ENCODE results near the gene GAMT.
A peak's percentile ranks its signal among the peaks of the same experiment; 100 is the strongest.

GAMT gene

DNA sequence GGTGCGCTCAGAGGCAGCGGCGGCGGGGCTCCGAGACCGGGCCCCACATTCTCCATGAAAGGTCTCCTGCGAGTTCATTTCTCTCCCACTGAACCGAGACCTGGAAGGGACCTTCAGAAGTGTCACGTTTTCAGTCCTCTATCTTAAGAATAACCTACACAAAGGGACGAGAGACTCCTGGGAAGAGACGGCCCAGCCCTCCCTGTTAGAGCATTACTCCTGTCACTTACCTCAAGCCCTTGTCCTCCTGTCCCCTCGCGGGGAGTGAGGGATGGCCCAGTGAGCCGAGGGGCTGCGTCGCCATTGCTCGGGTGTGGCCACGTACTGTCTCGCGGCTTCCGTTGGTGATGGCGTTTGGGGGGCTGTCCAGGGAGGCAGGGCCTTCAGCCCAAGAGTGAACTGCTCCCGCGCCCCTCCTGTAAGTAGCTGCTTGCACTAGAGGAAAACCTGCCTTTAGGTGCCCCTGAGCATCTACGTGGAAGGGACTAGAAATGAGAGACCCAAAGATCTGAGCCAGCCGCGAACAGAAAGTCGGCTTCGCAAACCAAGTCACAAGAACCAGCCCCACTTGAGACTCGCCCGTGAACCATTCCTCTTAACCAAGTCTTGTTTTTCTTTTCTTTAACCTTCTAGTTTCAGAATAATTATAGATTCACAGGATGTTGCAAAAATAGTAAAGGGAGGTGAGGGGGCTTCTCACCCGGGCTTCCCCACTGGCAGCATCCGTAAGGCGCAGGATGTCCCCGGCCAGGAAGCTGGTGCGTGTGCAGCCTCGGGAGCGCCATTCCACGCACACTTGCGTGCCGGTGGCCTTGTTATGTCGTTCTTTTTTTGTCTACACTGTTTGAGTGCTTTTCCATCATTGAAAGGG is 38.7 kb downstream of the GAMT start:
- Histone ChIP-seq H3K27ac (ENCODE audit: low read length) (no peak overlapping the region), H3K9me3 (ENCODE audit: control insufficient read depth, insufficient read depth, low read length) (no peaks in the 10 kb centered on the region), H3K4me3 (ENCODE audit: low read length) (no peak overlapping the region), H3K27me3 (ENCODE audit: control insufficient read depth, insufficient read depth, low read length) (no peaks in the 10 kb centered on the region), H3K4me1 (ENCODE audit: control insufficient read depth, insufficient read depth, low read length) (no peaks in the 10 kb centered on the region), H3K36me3 (ENCODE audit: control insufficient read depth, insufficient read depth, low read length) (peaks cover 42% of the 10 kb centered on the region)
- WGBS (ENCODE audit: insufficient coverage, insufficient read length) = no CpG with 5 or more reads among the region's 42 CpGs
- DNase-seq (ENCODE audit: low read depth, low spot score) = no peak

DNA sequence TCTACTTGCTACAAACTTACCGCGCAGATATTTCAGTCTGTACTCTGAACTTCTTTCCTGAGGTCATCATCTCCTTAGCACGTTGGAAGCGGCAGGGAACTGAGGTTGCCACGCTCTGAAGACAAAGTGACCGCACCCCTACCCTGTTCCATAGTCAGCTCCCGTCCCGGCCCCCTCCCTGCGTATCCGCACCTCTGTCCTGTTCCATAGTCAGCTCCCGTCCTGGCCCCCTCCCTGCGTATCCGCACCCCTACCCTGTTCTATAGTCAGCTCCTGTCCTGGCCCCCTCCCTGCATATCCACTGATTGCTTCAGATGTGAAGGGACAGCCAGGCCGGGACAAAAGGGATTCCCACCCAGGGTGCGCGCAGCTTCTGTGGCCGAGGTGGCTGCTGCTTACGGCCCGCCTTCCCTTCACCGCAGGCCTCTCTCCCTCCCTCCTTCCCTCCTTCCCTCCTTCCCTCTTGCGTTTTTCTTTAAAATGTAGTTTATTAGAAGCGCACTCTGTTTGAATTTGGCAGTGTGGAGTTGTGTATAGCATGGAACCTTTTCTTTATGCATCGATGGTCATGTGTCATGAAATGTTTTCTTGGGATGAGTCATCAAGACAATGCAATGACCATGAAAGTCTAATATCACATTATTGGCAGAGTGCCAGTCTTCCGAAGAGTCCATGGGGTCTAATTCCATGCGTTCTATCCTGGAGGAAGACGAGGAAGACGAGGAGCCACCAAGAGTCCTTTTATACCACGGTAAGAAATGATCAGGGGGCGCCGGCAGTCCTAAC is 39.5 kb downstream of the GAMT start:
- no CpG with 5 or more reads among the region's 30 CpGs for WGBS (ENCODE audit: insufficient coverage, insufficient read length)
- H3K27ac ChIP-seq (ENCODE audit: low read length) = no peak overlapping the region
- H3K36me3 ChIP-seq (ENCODE audit: control insufficient read depth, insufficient read depth, low read length) = peaks cover 38% of the 10 kb centered on the region

DNA sequence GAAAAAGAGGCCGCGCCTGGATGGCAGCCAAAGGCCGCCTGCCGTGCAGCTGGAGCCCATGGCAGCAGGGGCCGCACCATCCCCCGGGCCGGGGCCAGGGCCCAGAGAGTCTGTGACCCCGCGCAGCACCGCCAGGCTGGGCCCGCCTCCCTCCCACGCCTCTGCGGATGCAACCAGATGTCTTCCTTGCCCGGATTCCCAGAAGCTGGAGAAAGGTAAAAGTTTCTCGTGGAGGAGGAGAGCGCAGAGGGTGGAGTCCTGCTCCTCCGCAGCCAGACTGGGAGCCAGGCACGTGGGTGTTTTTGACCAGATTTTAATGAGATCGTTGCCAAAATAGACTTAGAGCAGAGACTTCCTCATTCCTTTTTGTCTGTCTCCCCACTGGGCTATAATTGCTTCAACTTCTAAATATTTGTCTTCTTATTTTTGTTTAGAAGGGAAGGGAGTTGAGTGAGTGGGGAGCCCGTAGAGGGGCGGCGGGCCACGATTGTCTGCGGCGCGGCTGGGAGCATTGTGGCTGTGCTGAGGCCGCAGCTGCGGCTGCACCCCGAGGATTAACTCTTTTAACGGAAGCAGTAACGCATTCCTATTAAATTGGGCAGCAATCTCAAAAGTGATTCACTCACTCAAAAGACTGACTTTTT is 40.4 kb downstream of the GAMT start:
- Histone ChIP-seq H3K27ac (ENCODE audit: low read length) (no peak overlapping the region), H3K36me3 (ENCODE audit: control insufficient read depth, insufficient read depth, low read length) (peaks cover 33% of the 10 kb centered on the region)

More for the DNA sequence above, 39.5 kb downstream of the GAMT start:
- no peaks in the 10 kb centered on the region for H3K9me3 ChIP-seq (ENCODE audit: control insufficient read depth, insufficient read depth, low read length)
- H3K4me1 ChIP-seq (ENCODE audit: control insufficient read depth, insufficient read depth, low read length) = no peaks in the 10 kb centered on the region
- H3K4me3 ChIP-seq (ENCODE audit: low read length) = no peak overlapping the region
- DNase-seq (ENCODE audit: low read depth, low spot score) = no peak
- no peaks in the 10 kb centered on the region for H3K27me3 ChIP-seq (ENCODE audit: control insufficient read depth, insufficient read depth, low read length)

DNA sequence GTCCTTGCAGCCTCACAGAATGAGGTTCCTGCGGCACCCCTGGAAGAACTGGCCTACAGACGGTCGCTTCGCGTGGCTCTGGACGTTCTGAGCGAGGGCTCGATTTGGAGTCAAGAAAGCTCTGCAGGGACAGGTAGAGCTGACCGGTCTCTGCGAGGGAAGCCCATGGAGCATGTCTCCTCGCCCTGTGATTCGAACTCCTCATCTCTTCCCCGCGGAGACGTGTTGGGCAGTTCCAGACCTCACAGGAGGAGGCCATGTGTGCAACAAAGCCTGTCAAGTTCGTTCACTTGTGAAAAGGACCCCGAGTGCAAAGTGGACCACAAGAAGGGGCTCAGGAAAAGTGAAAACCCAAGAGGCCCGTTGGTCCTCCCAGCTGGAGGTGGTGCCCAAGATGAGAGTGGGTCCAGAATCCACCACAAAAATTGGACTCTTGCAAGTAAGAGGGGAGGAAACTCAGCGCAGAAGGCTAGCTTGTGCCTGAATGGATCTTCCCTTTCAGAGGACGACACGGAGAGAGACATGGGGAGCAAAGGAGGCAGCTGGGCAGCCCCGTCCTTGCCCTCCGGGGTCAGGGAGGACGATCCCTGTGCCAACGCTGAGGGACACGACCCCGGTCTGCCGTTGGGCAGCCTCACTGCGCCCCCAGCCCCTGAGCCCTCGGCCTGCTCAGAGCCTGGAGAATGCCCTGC is 41.1 kb downstream of the GAMT start:
- H3K36me3 ChIP-seq (ENCODE audit: control insufficient read depth, insufficient read depth, low read length) = peaks cover 27% of the 10 kb centered on the region
- no peak overlapping the region for H3K4me3 ChIP-seq (ENCODE audit: low read length)
- H3K27ac ChIP-seq (ENCODE audit: low read length) = no peak overlapping the region
- WGBS (ENCODE audit: insufficient coverage, insufficient read length) = no CpG with 5 or more reads among the region's 30 CpGs
- H3K4me1 ChIP-seq (ENCODE audit: control insufficient read depth, insufficient read depth, low read length) = no peaks in the 10 kb centered on the region
- H3K27me3 ChIP-seq (ENCODE audit: control insufficient read depth, insufficient read depth, low read length) = no peaks in the 10 kb centered on the region
- DNase-seq (ENCODE audit: low read depth, low spot score) = no peak
- no peaks in the 10 kb centered on the region for H3K9me3 ChIP-seq (ENCODE audit: control insufficient read depth, insufficient read depth, low read length)

More for the DNA sequence above, 40.4 kb downstream of the GAMT start:
- no CpG with 5 or more reads among the region's 31 CpGs for WGBS (ENCODE audit: insufficient coverage, insufficient read length)
- Histone ChIP-seq H3K27me3 (ENCODE audit: control insufficient read depth, insufficient read depth, low read length) (no peaks in the 10 kb centered on the region), H3K9me3 (ENCODE audit: control insufficient read depth, insufficient read depth, low read length) (no peaks in the 10 kb centered on the region), H3K4me3 (ENCODE audit: low read length) (no peak overlapping the region), H3K4me1 (ENCODE audit: control insufficient read depth, insufficient read depth, low read length) (no peaks in the 10 kb centered on the region)
- DNase-seq (ENCODE audit: low read depth, low spot score) = no peak

DNA sequence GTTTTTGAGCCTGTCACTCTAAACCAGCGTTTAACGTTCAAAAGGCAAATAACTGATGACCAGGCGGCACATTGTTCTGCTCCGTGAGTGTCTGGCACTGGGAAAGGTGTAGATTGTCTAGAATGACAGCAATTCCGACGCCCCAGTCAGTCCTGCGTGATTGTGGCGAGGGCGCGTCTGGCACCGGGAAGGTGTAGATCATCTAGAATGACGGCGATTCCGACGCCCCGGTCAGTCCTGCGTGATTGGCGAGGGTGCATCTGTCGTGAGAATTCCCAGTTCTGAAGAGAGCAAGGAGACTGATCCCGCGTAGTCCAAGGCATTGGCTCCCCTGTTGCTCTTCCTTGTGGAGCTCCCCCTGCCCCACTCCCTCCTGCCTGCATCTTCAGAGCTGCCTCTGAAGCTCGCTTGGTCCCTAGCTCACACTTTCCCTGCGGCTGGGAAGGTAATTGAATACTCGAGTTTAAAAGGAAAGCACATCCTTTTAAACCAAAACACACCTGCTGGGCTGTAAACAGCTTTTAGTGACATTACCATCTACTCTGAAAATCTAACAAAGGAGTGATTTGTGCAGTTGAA is 43.7 kb downstream of the GAMT start:
- Histone ChIP-seq H3K36me3 (ENCODE audit: control insufficient read depth, insufficient read depth, low read length) (peaks cover 15% of the 10 kb centered on the region), H3K4me3 (ENCODE audit: low read length) (no peak overlapping the region), H3K9me3 (ENCODE audit: control insufficient read depth, insufficient read depth, low read length) (no peaks in the 10 kb centered on the region), H3K27ac (ENCODE audit: low read length) (no peak overlapping the region), H3K4me1 (ENCODE audit: control insufficient read depth, insufficient read depth, low read length) (no peaks in the 10 kb centered on the region), H3K27me3 (ENCODE audit: control insufficient read depth, insufficient read depth, low read length) (no peaks in the 10 kb centered on the region)
- no peak for DNase-seq (ENCODE audit: low read depth, low spot score)
- WGBS (ENCODE audit: insufficient coverage, insufficient read length) = no CpG with 5 or more reads among the region's 24 CpGs

DNA sequence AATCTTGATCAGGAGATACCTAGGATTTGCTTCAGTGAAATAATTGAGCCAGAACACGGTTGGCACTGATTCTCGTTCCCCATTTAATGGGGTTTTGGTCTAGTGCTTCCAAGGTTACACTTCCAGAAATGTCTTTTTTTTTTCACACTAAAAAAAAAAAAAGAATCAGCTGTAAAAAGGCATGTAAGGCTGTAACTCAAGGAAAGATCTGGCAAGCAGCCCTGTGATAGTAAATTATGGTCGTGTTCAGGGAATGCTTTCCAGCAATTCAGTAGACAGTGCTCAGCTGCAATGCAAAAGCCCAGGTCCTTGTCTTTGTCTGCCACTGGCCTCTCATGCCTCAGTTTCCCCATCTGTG is 44.9 kb downstream of the GAMT start:
- Histone ChIP-seq H3K27ac (ENCODE audit: low read length) (no peak overlapping the region), H3K9me3 (ENCODE audit: control insufficient read depth, insufficient read depth, low read length) (no peaks in the 10 kb centered on the region), H3K4me3 (ENCODE audit: low read length) (no peak overlapping the region), H3K27me3 (ENCODE audit: control insufficient read depth, insufficient read depth, low read length) (no peaks in the 10 kb centered on the region), H3K4me1 (ENCODE audit: control insufficient read depth, insufficient read depth, low read length) (no peaks in the 10 kb centered on the region), H3K36me3 (ENCODE audit: control insufficient read depth, insufficient read depth, low read length) (peaks cover 12% of the 10 kb centered on the region)
- DNase-seq (ENCODE audit: low read depth, low spot score) = no peak
- no CpG with 5 or more reads among the region's 3 CpGs for WGBS (ENCODE audit: insufficient coverage, insufficient read length)

DNA sequence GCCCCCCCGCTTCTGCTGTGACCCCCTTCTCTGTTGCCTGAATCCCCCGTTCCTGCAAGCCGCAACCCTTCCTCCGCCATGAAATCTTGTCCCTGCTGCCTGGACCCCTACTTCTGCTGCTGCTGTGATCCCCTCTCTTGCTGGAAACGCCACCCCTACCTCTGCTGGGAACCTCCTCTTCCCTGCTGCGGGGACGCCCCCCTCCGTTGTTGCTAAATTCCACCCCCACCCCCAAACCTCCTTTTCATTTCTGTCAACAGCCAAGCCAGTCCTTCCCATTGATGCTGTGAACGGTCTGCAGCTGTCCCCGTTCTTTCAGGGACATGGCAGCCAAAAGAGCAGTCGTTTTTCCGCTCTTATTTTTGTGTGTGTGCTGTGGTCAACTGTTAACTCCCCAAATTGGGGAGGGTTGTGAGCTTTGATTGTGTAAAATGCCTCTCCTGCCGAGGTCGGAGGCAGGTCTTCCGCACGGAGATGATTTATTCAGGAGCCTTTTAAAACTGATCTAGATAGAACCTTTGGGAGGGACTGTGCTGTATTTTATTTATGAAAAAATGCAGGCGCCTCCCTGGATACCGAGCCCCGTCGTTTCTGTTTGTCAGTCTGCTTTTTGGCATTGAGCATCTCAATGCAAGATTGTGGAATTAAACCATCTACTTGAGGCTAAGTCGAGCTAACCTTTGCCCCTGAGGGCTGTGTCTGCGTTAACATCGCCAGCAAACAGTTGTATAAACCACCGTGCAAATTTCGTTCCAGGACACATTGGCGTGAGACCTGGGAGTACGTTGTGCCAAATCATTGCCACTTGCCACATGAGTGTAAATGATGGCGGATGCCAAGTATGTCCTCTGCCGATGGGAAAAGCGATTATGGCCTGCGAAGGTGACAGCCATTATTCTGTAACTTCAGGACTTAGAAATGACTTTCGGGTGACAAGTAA is 45.5 kb downstream of the GAMT start:
- H3K4me3 ChIP-seq (ENCODE audit: low read length) = peak overlapping the region; percentile 92; the same call in 1 of the 2 replicates
- no CpG with 5 or more reads among the region's 32 CpGs for WGBS (ENCODE audit: insufficient coverage, insufficient read length)
- peaks cover 12% of the 10 kb centered on the region for H3K36me3 ChIP-seq (ENCODE audit: control insufficient read depth, insufficient read depth, low read length)
- no peak for DNase-seq (ENCODE audit: low read depth, low spot score)
- H3K4me1 ChIP-seq (ENCODE audit: control insufficient read depth, insufficient read depth, low read length) = no peaks in the 10 kb centered on the region
- H3K27me3 ChIP-seq (ENCODE audit: control insufficient read depth, insufficient read depth, low read length) = no peaks in the 10 kb centered on the region
- no peaks in the 10 kb centered on the region for H3K9me3 ChIP-seq (ENCODE audit: control insufficient read depth, insufficient read depth, low read length)
- H3K27ac ChIP-seq (ENCODE audit: low read length) = no peak overlapping the region

DNA sequence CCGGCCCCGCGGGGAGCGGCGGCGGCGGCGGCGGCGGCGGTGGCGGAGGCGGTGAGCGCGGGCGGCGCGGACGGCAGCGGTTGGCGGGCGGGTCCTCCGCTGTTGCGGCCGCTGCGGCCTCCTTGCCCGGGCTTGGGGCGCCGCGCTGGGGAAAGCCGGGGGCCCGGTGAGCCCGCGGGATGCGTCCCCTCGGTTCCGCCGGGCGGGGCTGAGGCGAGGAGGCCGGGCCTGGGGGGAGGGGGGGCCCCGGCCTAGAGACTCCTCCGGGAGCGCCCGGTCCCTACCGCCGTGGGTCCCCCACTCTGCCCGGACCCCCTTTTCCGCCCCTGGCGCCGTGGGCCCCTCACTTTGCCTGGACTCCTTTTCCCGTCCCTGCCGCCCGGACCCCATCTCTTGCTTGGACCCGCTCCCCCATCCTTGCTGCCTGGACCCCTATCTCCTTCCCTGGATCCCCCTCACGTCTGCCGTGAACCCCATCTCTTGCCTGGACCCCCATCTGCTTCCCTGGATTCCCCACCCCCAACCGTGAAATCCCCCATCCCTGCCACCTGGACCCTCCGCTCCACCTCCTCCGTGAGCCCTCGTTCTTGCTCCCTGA is 46.3 kb downstream of the GAMT start:
- Histone ChIP-seq H3K9me3 (ENCODE audit: control insufficient read depth, insufficient read depth, low read length) (no peaks in the 10 kb centered on the region), H3K27me3 (ENCODE audit: control insufficient read depth, insufficient read depth, low read length) (no peaks in the 10 kb centered on the region), H3K4me3 (ENCODE audit: low read length) (peak overlapping the region; percentile 92), H3K36me3 (ENCODE audit: control insufficient read depth, insufficient read depth, low read length) (peaks cover 5% of the 10 kb centered on the region), H3K27ac (ENCODE audit: low read length) (no peak overlapping the region), H3K4me1 (ENCODE audit: control insufficient read depth, insufficient read depth, low read length) (no peaks in the 10 kb centered on the region)
- DNase-seq (ENCODE audit: low read depth, low spot score) = no peak
- WGBS (ENCODE audit: insufficient coverage, insufficient read length) = no CpG with 5 or more reads among the region's 61 CpGs

DNA sequence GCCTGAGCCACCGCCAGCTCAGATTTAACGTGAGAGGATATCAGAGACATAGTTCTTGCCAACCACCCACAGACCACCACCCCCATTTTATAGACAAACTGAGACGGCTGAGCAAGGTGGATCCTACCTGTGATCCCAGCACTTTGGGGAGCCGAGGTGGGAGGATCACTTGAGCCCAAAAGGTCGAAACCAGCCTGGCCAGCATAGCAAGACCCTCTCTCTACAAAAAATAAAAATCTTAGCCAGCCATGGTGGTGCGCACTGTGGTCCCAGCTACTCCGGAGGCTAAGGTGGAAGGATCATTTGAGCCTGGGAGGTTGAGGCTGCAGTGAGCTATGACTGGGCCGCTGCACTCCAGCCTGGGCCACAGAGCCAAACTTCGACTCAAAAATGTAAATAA is 48.2 kb downstream of the GAMT start:
- no peaks in the 10 kb centered on the region for H3K4me1 ChIP-seq (ENCODE audit: control insufficient read depth, insufficient read depth, low read length)
- H3K27me3 ChIP-seq (ENCODE audit: control insufficient read depth, insufficient read depth, low read length) = no peaks in the 10 kb centered on the region
- H3K9me3 ChIP-seq (ENCODE audit: control insufficient read depth, insufficient read depth, low read length) = no peaks in the 10 kb centered on the region
- no peaks in the 10 kb centered on the region for H3K36me3 ChIP-seq (ENCODE audit: control insufficient read depth, insufficient read depth, low read length)
- H3K27ac ChIP-seq (ENCODE audit: low read length) = no peak overlapping the region
- no CpG with 5 or more reads among the region's 9 CpGs for WGBS (ENCODE audit: insufficient coverage, insufficient read length)
- H3K4me3 ChIP-seq (ENCODE audit: low read length) = no peak overlapping the region
- DNase-seq (ENCODE audit: low read depth, low spot score) = no peak
